ENCODE results near the gene TPCN2.

The TPCN2 gene

GRCh38 chr11:69151836-69152235, 103.1 kb downstream of the TPCN2 start:
- DNase-seq (ENCODE audit: low spot score): no peak

DNA sequence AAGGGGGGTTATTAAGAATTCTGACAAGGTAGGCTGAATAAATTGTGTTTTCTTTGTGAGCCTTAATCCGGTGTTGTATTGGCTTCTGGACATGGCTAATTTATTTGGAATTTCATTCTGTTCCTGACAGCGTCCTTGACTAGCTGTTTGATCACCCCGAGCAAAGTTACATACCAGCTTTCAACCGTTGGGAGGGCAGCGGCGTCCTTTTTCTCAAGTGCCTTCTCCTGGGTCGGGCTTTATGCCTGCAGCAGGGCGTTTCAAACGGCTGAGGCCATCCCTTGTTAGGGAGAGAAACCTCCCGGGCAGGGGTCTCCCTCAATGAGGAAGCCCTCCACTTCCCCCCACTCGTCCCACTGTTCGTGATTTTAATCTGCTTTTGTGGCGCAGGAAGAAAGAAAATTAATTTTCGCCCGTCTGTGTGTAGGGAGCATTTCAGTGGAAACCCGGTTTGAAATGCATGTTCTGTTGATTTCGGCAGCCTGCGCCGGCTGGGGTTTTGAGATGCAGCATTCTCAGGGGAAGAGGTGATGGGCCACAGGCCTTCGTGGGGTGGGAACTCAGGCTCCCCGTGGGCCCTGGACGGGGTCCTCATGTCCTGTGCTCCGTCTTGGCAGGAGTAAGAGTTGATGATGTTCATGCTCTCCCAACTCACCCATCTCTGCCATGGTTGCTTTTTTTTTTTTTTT, 104.1 kb downstream of the TPCN2 start:
- no peak for DNase-seq (ENCODE audit: low spot score)

GRCh38 chr11:69153661-69154060, 104.9 kb downstream of the TPCN2 start:
- no peak for DNase-seq (ENCODE audit: low spot score)

- no peak for DNase-seq (ENCODE audit: low spot score)
These were observed 105.6 kb downstream of the TPCN2 start for GRCh38 chr11:69154211-69154913.

DNA sequence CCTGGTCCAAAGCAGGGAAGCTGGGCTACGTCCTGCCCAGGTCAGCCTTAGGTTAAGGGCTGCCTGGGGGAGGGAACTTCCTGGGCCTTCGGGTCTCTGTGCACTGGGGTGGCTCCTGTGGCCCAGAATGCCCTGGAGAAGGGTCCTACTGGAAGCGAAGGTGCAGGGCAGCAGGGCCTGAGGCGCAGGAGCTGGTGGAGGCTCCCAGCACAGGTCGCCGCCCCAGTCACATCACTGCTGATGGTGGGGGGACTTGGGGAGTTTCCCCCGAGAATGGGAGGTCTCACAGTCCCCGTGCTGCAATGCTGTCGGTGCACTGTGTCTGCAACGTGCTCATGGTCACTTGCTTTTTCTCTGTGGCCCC, 106.2 kb downstream of the TPCN2 start:
- DNase-seq (ENCODE audit: low spot score): no peak

- DNase-seq (ENCODE audit: low spot score): no peak
These were observed 106.8 kb downstream of the TPCN2 start, which contains the start of gene SMIM38 for GRCh38 chr11:69155302-69156234. SMIM38 (plus strand) TSS chr11:69155935; CDS start chr11:69157847, 1,912 bp downstream.

DNA sequence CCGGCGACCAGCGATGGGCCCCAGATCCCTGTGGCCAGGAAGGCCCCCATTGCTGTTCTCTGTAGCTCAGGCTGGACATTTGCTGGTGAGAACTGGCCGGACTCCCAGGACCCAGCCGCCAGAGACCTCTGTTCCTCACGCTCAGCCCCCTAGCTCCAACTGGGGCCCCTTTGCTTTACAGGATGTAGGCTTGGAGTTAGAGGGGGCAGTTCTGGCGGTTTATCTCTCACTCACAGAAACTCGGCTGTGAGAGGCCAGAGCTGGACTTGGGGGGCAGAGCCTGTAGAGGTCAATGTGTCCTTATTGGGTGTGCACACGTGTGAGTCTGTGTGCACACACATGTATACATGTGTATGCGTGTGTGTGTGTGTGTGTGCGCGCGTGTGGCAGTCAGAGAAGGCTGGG, 107.5 kb downstream of the TPCN2 start:
- no peak for DNase-seq (ENCODE audit: low spot score)

DNA sequence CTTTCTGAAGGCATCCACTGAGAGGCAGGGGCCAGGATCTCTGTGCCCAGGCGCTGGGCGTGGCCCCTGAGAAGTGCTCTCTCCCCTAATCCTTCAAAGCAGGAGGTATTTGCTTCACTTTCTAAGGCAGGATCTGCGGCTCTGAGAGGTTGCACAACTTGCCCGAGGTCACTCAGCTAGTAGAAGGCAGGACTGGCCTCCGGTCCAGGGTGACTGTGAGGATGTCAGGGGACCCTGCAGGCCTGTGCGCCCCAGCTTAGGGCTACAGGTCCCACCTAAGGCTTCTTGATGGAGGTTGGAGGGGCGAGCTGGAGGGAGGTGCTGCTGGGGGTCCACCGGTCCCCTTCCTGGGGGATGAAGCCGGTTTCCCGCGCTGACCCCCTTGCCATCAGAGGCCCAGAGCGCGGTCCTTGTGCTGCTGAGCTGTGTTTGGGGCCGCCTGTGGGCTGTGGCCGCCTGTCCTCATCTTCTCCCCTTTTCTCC, 108.0 kb downstream of the TPCN2 start:
- no peak for DNase-seq (ENCODE audit: low spot score)

DNA sequence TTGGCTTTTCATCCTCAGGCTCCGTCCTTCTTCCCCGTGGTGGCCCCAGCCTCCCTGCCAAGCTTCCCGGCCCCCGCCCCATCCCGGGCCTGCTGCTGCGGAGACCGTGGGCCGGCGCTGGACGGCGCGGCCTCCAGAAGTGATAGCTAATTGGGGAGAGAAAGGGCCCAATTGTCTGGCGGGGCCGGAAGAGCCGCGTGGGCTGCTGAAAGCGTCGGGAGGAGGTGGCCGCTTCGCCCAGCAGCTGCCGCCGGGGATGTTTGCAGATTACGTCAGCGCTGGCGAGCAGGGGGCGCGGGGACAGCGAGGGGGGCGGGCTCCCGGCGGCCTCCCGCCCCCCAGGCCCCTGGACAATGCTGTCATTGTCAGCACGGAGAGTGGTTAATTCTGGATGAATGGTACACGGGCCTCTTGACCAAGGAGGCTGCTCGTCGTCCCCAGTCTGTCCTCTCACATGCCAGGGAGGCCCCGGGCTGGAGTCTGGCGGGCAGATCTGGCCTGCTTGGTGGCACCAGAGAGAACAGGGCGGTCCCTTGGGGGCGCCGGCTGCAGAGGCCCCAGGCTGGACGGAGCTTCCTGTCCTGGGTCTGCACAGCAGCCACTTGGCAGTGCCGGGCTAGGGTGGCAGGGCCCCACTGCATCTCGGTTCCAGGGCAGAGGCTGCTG, 108.6 kb downstream of the TPCN2 start:
- peak; percentile 75 for DNase-seq (ENCODE audit: low spot score)

GRCh38 chr11:69157822-69158231, 109.1 kb downstream of the TPCN2 start:
- no peak for DNase-seq (ENCODE audit: low spot score)

GRCh38 chr11:69158301-69159149, 109.8 kb downstream of the TPCN2 start:
- DNase-seq (ENCODE audit: low spot score): no peak

DNA sequence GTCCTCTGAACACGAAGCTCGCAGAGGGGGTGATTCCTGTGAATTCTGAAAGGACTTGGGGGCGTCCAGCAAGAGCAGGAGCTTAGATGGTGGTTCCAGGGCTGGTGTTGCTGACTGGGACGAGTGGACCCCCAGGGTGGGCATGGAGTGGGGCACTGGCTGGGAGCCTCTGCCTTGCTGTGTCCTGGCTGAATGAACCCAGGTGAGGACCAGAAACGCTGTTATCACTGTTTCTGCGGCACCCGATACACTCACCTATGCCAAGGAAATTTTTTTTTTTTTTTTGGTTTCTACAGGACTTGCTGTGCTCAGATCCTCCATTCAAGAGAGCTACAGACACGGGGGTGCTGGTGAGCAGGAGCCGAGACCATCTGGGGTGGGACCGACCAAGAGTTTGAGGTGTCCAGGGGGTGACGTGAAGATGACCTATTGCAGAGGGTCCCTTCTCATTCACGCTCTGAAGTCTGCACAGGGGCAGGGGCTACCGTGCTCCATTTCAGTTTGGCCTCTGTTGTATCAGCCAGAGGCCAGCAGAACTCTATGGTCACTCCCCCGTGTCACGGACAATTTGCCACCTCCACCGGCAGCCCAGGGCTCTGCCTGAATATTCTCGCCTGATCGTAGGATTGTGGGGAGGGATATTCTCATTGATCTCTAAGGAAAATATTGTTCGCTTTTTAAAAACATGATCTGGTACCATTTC, 110.6 kb downstream of the TPCN2 start:
- no peak for DNase-seq (ENCODE audit: low spot score)

- DNase-seq (ENCODE audit: low spot score): no peak
These were observed 111.8 kb downstream of the TPCN2 start for GRCh38 chr11:69160296-69161116.

- no peak for DNase-seq (ENCODE audit: low spot score)
These were observed 112.3 kb downstream of the TPCN2 start for GRCh38 chr11:69161117-69161407.

GRCh38 chr11:69162505-69162904, 113.8 kb downstream of the TPCN2 start:
- DNase-seq (ENCODE audit: low spot score): no peak

DNA sequence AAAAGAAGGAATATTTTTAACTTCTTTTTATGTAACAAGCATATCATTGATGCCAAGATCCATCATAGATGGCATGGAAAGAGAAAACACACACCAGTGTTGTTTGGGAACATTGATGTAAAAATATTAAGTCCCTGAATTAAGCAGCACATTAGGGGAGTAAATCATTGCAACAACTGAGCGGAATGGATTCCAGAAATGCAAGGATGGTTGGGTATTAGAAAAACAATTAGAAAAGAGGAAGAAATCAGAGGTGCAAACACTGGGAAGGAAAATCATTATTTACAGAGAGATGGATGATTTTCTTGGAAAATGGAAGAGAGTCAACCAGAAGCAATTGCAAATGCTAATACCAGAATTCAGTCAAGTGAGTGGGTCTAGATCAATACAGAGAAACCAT, 115.1 kb downstream of the TPCN2 start:
- DNase-seq (ENCODE audit: low spot score): no peak

- no peak for DNase-seq (ENCODE audit: low spot score)
These were observed 116.1 kb downstream of the TPCN2 start for GRCh38 chr11:69164824-69165223.

DNA sequence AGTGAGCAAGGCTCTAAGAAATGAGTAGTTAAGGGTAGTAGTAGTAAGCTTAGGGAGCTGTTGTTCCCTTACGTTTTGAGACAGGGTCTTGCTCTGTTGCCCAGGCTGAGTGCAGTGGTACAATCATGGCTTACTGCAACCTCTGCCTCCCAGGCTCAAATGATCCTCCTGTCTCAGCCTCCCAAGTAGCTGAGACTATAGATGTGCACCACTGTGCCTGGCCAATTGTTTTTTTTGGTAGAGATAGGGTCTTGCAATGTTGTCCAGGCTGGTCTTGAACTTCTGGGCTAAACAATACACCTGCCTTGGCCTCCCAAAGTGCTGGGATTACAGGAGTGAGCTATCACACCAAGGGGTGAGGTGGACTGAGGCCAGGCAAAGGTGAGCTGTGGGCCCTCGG, 117.0 kb downstream of the TPCN2 start:
- DNase-seq (ENCODE audit: low spot score): no peak

GRCh38 chr11:69166218-69167115, 117.7 kb downstream of the TPCN2 start:
- no peak for DNase-seq (ENCODE audit: low spot score)

Measured in ecto neural progenitor cell (in vitro differentiated cells).